Measurements from ENCODE around the gene SPTY2D1.
"Not testable (repeated sequence)": the region's sequence is repeated elsewhere in the genome, so short reads cannot be mapped to it uniquely, and the experiment has no call there.

SPTY2D1 gene

DNA sequence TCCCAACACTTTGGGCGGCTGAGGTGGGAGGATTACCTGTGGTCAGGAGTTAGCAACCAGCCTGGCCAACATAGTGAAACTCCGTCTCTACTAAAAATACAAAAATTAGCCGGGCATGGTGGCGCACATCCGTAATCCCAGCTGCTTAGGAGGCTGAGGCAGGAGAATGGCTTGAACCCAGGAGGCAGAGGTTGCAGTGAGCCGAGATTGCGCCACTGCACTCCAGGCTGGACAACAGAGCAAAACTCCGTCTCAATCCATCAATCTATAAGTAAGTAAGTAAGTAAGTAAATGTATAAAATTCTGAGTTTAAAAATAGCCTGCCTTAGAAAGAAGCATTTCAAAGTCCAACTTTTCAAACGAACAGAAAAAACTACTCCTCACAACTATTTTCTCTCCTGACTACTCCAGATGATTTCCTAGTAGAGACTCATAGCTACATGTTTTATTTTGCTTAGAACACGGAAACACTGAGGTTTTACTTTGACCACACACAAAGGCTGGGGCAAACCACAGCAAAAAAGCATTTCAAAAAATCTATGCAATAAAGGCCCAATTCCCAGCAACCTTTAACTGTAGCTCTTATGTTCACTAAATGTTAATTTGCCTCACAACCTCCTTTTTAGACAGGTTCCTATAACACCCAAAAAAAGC is 16.3 kb downstream of the SPTY2D1 start:
- DNase-seq = no peak

DNA sequence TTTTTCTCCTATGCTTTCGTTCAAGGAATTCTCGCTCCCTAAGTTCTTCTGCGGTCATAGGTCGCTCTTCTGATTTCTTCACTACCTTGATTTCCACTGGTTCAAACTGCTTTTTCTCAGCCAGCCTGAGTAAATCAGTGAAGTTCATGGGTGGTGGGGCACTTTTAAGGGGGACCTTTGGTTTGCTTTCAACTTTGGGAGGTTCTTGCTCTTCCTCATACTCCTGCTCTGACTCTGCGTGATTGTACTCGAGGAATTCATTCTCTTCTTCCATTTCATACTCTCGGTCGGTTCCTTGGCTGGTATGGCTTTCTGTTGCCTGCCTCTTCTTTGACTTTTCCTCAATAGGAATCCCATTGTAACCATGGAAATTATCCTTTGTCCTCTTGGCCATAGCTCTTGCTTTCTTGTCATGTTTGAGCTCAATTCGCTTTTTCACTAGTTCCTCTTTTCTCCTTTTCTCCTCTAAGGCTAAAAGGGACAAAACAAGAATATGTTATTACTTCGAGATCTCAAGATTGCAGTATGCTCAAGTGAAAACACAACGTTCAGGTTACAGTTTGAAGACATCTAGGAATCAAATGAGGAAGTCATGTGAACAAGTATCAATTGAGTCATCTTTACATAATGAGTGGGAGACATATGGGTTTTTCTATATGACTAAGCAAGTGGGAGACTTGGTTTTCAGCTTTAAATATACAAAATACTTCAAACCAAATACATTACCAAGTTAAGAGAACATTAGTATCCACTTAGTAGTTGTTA is 18.3 kb downstream of the SPTY2D1 start:
- DNase-seq = no peak

DNA sequence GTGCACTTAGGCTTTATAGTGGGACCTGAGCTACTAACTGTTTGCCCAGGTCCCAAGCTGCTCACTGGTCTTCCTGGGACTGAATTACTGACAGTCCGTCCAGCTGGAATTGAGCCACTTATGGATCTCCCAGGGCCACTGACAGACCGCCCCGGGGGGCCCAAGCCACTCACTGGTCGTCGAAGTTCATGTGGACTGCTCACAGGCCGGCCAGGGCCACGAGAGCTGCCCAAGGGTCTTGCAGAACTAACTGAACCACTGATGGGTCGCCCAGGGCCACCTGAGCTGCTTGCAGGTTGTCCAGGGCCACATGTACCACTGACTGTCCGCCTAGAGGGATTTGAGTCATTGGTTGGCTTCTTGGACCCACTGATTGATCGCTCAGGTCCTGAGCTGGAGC is 19.5 kb downstream of the SPTY2D1 start:
- DNase-seq = no peak

DNA sequence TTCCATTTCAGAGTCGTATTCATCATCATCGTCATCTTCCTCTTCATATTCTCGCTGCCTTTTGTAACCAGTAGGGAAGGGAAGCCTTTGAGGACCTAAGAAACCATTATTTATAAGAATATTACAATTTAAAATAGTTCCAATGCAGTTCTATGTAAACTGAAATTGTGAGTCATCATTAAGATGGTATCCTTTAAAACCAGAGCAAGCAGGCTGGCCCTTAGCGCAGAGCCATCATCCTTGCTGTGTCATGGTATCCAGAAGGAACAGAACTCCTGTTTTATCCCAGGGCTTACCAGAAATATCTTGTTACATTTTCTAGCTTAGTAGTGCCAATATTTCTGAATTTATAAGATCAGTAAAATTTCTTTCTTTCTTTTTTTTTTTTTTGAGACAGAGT is 21.7 kb downstream of the SPTY2D1 start:
- DNase-seq = no peak

DNA sequence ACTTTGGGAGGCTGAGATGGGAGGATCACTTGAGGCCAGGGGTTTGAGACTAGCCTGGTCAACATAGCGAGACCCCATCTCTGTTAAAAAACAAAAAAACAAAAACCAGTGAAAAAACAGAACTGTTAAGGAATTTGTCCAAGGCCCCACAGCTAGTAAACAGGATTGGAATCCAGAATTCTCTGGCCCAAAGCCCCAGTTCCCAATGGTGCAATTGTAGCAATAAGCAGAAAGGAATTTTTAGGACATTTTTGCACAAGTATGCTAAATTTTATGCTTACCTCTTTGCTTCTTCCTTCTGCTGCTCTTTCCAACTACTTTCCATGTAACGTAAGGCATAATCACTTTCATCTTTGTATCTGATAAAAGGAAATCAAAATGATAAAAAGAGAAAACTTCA is 22.9 kb downstream of the SPTY2D1 start:
- DNase-seq = no peak

DNA sequence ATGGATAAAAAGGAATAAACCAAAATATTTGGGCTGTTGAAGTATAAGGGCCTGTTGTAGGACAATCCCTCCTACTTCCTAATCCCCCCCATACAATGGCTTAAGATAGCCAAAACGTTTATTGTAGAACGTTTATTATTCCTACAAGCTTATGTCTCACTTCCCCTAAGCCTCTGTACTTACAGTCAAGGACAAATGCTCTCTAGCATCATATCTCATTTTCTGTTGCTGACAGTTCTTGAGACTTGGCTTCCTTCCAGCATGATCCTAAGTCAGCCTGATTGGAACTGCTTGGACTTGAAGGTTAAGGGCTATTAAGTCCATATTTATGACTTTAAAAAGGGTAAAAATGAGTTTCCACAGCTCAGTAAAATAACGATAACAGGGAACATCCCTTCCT is 25.8 kb downstream of the SPTY2D1 start:
- DNase-seq = no peak

DNA sequence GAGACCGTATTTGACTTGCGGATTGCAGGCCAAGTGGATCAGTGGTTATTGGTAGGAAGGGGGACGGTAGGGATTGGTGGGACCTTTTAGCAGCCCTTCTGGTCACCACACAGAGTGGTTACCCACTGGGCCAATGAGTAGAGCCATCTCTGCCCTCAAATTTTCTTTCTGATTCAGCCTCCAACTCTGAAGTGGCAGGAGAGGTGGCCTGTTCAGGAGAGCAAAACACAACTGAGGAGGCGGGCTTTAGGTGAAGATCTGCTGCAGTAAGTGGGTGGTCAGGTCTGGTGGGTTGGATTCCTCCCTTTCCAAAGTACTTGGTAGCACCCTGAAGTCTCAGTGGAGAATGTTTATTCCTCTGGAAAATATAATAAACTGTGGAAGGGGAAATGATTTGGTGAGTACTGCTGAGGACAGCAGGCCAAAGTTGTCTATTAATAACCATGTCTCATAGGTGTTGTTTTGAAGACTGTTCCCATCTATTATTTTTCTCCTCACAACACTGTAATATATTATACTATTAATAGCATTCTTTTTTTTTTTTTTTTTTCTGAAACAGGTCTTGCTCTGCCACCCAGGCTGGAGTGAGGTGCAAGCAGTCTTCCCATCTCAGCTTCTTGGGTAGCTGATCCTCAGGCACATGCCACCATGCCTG is 33.1 kb downstream of the SPTY2D1 start:
- DNase-seq = no peak

DNA sequence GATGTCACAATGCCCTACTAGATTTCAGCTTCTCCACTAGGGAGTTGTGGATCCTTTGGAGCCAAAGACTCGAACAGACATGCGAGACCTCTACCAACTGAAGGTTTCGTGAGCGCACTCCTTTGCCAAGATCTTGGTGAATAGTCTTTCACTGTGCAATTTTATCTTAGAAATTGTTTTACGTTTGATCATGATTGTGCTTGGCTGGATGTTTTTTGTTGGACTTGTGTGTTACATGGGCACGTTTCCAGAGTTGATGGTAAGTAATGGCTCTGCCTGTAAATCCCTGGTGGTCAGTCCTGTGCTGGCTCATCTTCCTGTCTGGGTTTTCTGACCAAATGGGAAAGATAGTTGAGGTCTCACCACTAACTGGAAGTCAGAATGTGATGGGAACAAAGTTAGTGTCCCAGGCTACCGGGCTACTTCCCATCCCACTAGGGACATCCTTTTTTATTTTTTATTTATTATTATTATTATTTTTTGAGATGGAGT is 34.4 kb downstream of the SPTY2D1 start, which contains the start of gene MISFA:
Gene MISFA, plus strand, starts transcription at position 51 of the 492 bp plus-strand sequence. Its CDS starts 140 bp downstream, at position 191.
- no peak for DNase-seq

DNA sequence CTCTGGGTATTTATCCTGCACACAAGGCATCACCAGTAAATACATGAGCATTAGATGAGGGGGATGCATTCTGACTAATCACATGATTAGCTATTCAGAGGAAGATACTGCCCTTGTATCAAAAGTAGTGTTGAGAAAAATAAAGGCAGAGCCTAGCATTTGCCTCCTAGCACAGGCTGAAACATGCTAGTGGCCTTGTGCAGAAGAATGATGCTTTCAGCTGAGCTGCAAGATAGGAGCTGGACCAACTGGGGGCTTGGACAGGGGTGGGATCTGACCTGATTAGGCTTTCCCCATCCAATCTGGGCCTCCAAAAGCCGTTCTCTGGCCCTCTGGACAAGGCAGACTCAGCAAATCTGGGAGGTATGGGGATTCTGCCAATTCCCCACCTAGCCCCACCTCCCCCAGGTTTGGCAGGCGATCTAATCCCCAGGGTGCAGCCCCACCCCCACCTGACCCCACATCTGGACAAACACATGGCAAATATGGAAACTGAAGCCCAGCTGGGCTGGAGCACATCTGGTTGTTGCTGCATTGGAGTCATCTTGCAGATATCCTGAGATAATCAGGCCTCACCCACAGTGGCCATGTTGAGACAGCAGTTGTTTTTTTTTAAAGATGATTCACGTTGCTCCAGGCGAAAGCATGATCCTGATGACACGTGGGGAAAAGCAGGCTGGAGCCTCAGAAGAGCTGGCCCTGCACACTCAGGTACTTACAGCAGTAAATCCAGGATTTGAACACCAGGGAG is 39.0 kb downstream of the SPTY2D1 start:
- DNase-seq = no peak

DNA sequence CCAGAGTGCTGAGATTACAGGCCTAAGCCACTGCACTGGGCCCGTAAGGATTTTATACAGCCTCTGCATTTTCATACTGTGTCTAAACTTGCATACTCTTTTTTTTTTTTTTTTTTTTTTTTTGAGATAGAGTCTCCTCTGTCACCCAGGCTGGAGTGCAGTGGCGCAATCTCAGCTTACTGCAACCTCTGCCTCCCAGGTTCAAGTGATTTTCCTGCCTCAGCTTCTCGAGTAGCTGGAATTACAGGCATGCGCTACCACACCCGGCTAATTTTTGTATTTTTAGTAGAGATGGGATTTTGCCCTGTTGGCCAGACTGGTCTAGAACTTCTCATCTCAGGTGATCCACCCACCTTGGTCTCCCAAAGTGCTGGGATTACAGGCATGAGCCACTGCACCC is 40.1 kb downstream of the SPTY2D1 start:
- not testable (repeated sequence) for DNase-seq

DNA sequence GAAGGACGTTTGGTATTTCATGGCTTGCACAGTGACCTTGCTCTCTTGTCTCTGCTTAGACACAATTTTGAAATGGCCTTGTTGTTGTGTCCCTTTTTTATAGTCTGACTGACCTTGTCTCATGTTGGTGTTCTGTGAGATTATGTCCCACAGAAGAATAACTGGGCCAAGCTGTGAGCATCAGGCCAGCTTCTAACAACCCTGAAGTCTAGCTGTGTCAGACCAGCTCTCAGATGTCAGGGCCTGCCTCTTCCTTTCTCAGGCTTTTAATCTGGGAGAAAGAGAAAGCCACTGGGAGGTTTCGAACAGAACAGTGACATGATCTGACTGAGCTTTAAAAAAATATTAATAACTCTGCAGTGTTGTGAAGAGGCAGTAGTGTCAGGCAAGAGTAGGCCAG is 43.6 kb downstream of the SPTY2D1 start:
- no peak for DNase-seq

DNA sequence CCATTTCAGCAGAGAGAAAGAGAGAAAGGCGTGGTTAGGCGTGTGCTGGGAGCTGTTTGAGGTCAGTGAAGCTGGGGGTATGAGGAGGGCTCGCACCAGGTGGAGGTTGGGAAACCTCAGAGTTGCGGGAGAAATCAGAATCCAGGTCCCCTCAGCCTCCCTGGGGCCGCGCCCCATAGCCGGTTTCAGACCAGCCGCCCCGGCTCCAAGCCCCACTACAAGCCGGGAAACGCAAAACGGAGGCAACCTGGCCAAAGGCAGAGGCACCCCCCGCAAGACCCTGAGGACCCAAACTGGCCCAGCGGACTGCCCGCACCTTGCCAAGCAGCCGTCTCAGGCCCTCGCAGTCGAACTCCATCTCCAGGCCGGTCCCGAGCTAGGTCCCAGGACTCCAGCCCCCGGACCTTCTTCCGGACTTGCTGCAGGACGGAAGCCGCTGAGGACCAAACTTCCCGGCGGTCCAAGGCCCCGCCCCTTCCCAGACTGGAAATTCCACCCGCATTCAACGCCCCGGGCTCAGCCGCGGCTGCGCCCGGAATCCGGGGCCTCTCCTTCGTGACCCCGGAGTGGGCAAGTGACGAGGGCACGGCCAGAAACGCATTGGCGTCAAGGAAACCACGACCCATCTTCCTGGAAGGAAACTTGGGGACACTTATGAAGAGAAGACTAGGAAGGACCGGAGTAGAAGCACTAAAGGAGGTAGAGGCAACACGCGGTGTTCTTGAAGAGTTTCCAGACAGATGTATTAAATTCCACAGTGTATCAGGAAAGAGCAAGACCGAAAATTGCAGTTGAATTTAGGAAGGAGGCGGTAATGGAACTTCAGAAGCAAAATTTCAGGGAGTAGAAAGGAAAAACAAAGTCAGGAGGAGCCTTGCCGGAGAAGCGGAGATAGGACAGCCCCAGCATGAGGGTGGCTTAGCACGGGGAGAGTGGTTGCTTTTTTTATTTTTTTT is 45.6 kb downstream of the SPTY2D1 start, which contains the start of gene UEVLD:
Gene UEVLD, minus strand, starts transcription at position 438 of the 956 bp plus-strand sequence. Its CDS starts 80 bp downstream, at position 358.
- DNase-seq = peak in 1 of 2 experiments; percentile 42

DNA sequence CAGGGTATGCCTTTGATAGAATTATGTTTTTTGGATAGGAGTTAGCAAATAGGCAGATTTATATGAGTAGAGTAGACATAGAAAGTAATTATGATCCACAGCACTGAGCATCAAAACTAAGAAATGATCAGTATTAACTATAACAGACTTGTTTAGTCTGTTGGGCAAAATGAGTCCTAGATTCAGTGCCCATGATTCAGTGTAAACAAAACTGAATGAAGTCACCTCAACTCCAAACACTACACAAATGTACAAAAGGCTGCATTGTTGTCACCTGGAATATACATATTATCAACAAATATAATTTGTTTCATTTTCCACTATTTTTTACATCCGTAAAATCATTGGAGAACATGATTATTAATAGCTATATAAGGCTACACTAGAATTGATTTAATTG is 52.3 kb downstream of the SPTY2D1 start:
- no peak for DNase-seq

DNA sequence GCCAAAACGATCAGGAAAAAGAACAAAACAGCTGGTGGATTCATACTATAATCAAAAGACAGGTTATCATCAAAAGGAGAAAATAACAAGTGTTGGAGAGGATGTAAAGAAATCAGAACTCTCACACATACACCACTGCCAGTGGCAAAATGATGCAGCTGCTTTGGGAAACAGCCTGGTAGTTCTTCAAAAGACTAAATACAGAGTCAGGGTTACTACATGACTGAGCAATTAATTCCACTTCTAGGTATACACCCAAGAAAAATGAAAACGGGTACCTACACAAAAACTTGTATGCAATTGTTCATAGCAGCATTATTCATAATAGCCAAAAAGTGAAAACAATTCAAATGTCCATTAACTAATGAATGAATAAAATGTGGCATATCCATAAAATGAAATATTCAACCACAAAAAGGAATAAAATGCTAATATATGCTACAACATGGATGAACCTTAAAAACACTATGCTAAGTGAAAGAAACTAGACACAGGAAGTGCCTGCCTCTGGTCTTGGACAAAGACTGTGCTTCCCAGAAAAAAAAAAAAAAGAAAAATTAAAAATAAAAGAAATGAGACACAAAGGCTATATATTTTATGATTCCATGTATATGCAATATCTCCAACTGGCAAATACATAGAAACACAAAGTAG is 53.9 kb downstream of the SPTY2D1 start:
- no peak for DNase-seq

DNA sequence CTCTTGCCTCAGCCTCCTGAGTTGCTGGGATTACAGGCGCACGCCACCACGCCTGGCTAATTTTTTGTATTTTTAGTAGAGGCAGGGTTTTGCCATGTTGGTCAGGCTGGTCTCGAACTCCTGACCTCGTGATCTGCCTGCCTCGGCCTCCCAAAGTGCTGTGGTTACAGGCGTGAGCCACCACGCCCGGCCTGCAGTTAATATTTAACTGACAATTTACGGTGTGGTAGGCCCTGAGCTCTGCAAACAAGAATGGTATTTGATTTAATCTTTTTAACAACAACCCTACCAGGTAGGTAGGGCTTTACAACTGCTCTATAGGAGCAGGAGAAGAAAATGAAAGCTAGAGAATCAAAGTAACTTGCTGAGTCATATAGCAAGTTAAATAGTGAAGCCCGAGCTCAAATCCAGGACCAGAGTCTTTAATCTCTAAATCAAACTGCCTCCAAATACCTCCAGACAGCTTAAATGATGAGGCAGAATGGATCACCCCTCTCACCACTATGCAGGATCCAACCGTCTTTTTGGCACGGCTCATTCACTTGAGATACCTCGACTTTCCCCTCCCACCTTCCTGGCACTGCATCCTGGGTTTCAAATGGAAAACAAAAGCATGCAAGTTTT is 55.1 kb downstream of the SPTY2D1 start:
- DNase-seq = no peak

DNA sequence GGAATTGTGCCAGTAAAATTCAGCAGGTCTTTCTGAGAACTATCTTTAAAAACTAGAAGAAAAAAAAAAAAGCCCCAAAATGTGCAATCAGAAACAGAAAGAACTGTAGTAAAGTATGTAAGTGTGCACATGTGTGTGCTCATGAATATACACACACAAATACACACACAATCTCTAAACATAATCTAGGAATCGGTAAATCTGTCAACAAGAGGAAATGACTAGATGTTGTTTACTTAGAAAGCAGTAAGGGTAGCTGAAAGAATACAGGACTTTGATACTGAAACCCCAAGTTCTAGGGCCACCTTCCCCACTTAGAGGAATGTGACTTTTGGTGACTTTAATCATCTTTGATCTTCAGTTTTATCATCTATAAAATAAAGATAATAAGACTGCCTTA is 58.8 kb downstream of the SPTY2D1 start:
- DNase-seq = no peak

DNA sequence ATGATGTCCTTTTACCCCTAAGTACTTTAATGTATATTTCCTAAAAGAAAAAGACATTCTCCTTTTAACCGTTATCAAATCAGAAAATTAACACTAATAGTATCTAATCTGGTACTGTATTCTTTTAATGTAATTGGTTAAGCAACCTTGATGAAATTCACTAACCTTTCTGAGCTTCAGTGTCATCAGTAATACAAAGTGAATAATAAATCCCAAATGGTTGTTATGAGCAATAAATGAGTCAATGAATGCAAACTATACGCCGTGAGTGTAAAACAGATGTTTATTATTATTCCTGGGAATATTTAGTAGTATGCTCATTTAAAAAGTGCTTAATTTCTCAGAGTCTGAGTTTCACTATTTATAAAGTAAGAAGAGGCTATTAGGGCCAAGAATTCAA is 67.1 kb downstream of the SPTY2D1 start:
- no peak for DNase-seq

DNA sequence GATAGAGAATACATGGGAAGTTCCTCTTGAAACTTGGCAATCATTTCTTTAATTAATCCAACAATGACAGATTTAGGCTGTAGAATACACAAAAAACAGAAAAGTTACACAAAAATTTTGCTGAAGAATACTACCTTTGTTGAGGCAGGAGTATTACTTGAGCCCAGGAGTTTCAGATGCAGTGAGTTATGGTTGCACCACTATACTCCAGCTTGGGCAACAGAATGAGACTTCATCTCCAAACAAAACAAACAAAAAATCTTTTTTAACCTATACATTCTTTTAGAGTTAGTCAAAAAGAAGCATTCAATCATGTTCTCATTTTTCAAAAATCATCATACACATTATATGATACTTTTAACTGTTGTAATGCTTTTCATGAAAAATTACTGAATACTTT is 67.7 kb downstream of the SPTY2D1 start:
- DNase-seq = no peak

DNA sequence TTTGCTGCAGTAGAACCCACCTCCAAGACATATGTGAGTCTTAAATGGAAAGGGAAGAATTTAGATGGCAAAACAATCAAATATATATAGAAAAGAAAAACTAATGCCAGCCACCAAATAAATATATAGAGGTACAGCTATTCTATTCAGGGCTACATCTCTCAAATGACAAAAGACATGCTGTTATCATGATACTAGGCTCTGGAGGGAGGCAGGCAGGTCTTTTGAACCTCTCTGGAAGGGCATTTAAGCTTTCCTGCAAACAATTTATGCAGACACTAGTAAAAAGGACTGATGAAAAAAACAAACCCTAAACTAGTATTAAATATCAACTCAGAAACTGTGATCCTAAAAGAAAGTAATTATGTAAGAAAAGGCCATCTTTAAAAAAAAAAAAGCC is 70.0 kb downstream of the SPTY2D1 start:
- no peak for DNase-seq

DNA sequence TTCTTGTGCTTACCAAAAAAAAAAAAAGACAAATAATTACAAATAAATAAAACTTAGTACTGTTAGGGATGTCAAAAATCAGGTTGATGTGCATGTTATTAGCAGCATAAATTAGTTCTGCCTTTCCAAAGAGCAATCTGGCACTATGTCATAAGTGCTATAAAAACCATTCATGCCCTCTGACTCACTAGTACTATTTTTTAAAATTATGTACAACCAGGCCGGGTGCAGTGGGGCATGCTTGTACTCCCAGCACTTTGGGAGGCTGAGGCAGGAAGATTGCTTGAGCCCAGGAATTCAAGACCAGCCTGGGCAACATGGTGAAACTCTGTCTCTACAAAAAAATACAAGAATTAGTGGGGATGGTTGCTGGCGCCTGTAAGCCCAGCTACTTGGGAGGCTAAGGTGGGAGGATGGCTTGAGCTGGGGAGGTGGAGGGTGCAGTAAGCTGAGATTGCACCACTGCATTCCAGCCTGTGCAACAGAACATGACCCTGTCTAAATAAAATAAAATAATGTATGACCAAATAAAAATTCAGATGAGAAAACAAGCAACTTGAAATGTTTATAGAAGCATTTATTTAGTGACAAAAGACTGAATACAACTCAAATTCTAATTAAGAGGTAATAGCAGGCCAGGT is 70.9 kb downstream of the SPTY2D1 start:
- no peak for DNase-seq
